IPS DF 6.9 (cell line): ENCODE measurements around the gene LHB.
"Not testable (repeated sequence)": the region's sequence is repeated elsewhere in the genome, so short reads cannot be mapped to it uniquely, and the experiment has no call there.

Experiments used
- DNase-seq: peaks from one replicate; pipeline ENCODE4 v3.0.0-alpha.2; 2013; ENCODE audit warnings: low read depth, low spot score
- H3K27ac ChIP-seq: one replicate; pipeline ENCODE4 v1.5.1; 2013; ENCODE audit warnings: low read length, control low read depth
- H3K27me3 ChIP-seq: 2 replicates; pipeline ENCODE4 v1.6.1; 2013; ENCODE audit warnings: mild to moderate bottlenecking, low read length; ENCODE audit not compliant: control insufficient read depth, insufficient read depth
- H3K36me3 ChIP-seq: 2 replicates; pipeline ENCODE4 v1.6.1; 2013; ENCODE audit warnings: low read length; ENCODE audit not compliant: control insufficient read depth, insufficient read depth
- H3K4me1 ChIP-seq: 2 replicates; pipeline ENCODE4 v1.6.1; 2013; ENCODE audit warnings: low read length; ENCODE audit not compliant: control insufficient read depth, insufficient read depth
- H3K4me3 ChIP-seq: 2 replicates; pipeline ENCODE4 v1.5.1; 2013; ENCODE audit warnings: mild to moderate bottlenecking, low read length
- H3K9me3 ChIP-seq: 2 replicates; pipeline ENCODE4 v1.6.1; 2013; ENCODE audit warnings: low read length, inconsistent platforms; ENCODE audit not compliant: control insufficient read depth, insufficient read depth
- WGBS: extraction: QIAGEN DNeasy Blood & Tissue Kit; methylation state at CpG from one replicate; pipeline ENCODE4 v1.1.7; 2013; ENCODE audit warnings: mixed read lengths, missing lambda C conversion rate; ENCODE audit not compliant: insufficient read length, insufficient coverage; 5-methylcytosine and 5-hydroxymethylcytosine counted together

LHB gene

DNA sequence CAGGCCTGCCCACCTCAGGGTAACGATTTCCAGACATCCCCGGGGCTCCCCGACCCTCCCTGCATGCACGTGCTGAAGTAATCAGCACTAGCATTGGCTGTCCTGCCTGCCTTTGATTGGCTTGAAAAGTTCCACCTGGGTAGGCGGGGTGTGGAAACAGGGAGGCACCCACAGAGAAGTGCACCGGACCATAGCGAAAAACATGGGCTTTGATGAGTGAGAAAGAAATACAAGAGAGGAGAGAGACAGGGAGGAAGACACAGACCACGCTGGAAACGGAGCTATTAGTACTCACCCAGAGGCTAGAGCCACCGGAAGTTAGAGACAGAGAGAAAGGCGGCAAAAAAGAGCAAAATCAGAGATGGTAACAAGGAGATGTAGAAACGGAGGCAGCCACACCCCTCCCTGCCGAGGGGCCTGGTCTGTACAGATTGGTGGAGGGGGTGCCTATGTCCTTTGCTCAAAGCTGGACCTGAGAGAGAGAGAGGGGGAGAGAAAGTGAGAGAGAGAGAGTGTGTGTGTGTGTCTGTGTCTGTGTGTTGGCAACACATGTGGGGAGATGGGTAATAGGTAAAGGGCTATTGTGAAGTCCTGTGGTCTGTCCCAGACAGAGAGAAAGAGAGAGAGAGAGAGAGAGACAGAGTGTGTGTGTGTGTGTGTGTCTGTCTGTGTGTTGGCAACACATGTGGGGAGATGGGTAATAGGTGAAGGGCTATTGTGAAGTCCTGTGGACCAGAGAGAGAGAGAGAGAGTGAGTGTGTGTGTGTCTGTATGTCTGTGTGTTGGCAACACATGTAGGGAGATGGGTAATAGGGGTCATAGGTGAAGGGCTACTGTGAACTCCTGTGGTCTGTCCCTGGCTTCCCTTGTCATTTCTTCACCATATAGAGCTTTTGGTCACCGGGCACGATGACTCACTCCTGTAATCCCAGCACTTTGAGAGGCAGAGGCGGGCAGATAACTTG is 4.3 kb upstream of the LHB start:
- no peaks in the 10 kb centered on the region; the same call in 1 of the 2 replicates for H3K27me3 ChIP-seq
- WGBS: no CpG with 5 or more reads among the region's 16 CpGs
- no peak for DNase-seq
- H3K4me1 ChIP-seq: peaks cover 8% of the 10 kb centered on the region
- no peaks in the 10 kb centered on the region for H3K9me3 ChIP-seq
- H3K4me3 ChIP-seq: no peak overlapping the region
- peaks cover under 1% of the 10 kb centered on the region; the same call in 1 of the 2 replicates for H3K36me3 ChIP-seq
- H3K27ac ChIP-seq: no peak overlapping the region

DNA sequence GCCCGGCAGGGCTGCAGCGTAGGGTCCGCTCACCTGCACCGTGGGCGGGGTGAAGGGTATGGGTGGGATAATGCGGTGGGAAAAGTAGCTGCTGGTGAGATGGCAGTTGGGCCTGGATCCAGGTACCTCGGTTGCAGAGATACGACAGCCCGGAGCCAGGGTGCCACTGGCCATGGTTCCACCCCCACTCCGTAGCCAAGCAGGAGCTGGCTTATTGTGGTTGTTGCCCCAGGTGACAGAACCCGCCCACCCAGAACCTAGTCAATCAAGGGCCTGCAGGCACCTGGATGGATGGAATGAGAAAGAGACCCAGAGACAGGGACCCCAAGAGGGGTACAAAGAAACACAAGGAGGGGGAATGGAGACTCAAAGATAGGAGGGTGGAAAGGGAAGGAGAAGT is 3.5 kb upstream of the LHB start:
- Histone ChIP-seq H3K27me3 (no peaks in the 10 kb centered on the region; the same call in 1 of the 2 replicates), H3K27ac (no peak overlapping the region), H3K36me3 (peaks cover 6% of the 10 kb centered on the region), H3K4me1 (peaks cover 8% of the 10 kb centered on the region), H3K9me3 (no peaks in the 10 kb centered on the region), H3K4me3 (no peak overlapping the region)
- DNase-seq: no peak
- no CpG with 5 or more reads among the region's 11 CpGs for WGBS

DNA sequence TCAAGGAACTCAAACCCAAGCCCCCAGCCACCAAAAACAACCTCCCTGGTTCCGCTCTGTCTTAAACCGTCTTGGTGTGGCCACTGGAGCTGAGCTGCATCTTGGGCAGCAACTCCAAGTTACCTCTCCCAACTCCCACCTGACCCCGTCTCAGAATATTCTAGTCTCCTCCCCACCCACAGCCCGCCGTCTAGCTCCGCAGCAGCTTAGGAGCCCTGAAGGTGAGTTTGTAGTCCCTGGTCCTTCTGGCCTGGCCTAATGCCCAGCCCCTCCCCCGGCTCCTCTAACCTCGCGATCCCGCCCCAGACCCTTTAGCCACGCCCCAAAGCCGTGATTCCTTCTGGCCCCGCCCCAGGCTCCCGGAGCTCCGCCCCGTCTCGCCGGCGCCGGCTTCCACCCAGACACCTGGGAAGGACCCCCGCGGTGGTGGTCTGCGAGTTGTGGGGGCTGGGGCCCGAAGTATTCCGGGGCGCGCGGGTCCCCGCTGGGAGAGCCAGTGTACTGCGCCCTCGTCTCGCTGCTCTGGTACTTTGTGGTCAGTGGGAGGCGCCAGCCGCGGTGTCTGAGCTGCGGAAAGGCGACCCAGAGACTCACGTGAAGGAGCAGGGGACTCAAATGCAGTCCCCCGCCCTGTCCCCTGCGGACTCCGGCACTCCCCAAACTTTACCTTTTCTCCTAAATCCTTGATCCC is 2.5 kb upstream of the LHB start:
- WGBS: no CpG with 5 or more reads among the region's 41 CpGs
- Histone ChIP-seq H3K4me3 (peak overlapping the region; percentile 7; the same call in 1 of the 2 replicates), H3K4me1 (peaks cover 8% of the 10 kb centered on the region), H3K27me3 (no peaks in the 10 kb centered on the region; the same call in 1 of the 2 replicates), H3K27ac (no peak overlapping the region), H3K36me3 (peaks cover 15% of the 10 kb centered on the region), H3K9me3 (no peaks in the 10 kb centered on the region)
- no peak for DNase-seq

DNA sequence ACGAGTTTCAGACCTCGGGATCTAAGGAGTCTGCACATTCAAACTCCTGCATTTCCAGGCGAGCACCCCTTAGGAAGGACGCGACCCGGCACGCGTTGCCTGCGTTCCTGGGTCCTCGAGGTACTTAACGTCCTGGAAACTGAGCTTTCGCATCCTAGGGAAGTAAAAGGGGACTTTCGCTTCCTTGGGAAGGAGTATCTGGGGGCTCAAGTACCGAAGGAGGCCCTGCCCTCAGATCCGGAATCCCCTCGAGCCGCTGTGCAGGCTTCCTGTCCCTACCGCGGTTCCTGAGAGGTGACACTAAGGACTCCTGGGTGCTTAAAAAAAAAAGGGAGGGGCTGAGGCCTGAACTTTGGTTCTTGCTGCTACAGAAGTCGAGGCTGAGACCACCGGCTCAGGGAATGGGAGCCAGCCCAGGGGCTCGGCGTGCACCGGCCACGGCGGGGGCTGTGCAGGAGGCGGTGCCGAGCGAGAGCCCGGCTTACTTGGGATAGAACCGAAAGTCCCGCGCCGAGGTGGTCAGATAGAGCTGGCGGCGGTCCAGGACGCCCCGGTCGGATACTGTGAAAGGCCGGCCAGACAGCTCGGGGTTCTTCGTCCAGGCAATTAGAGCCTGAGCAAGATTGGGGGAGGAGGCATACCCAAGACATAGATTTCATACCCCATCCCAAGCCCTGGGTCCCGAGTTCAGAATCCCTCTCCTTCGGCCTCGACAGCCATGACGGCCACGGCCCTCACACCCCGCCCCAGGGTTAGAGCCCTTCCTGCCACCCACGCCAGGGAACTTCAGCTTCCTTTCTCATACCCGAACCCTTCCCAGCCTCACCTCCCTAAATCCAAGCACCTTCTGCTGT is 1.7 kb upstream of the LHB start:
- H3K36me3 ChIP-seq: peaks cover 21% of the 10 kb centered on the region
- not testable (repeated sequence) for H3K27me3 ChIP-seq, H3K9me3 ChIP-seq, DNase-seq, H3K27ac ChIP-seq, H3K4me1 ChIP-seq, H3K4me3 ChIP-seq
- WGBS: no CpG with 5 or more reads among the region's 50 CpGs

DNA sequence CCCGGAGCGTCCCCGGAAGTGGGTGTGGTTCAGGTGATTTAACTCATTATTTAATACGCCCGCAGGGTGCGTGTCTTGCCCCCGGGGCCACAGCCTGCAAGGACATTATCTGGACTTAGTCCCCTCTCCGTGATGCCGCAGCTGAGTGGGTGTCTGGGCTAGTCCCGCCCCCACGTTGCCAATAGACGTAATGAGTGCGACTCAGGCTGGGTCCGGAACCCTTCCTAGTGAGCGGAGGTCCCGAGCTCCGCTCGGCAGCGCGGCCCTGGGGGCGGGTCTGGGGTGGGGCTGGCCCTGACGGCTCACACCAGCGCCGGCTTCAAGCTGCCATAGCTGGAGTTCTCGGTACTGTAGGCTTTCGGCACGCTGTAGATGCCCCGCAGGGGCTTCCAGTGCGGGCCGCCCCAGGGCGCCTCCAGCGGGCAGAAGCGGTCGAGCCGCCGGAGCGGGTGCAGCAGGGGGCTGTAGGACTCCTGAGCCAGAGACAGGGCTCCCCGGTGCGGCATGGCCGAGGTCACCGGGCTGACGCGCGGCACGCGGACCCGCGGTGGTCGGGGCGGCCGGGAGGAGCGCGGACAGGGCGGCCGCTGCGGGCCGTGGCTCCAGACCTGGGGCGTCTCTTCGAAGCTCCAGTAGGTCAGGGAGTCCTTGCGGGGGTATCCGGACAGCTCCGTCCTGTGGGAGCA is 918 bp upstream of the LHB start:
- DNase-seq: no peak
- Histone ChIP-seq H3K4me3 (peak overlapping the region; percentile 35; the same call in 1 of the 2 replicates), H3K36me3 (peaks cover 21% of the 10 kb centered on the region), H3K4me1 (peaks cover 8% of the 10 kb centered on the region), H3K27ac (no peak overlapping the region), H3K9me3 (no peaks in the 10 kb centered on the region), H3K27me3 (no peaks in the 10 kb centered on the region; the same call in 1 of the 2 replicates)
- WGBS: no CpG with 5 or more reads among the region's 62 CpGs

DNA sequence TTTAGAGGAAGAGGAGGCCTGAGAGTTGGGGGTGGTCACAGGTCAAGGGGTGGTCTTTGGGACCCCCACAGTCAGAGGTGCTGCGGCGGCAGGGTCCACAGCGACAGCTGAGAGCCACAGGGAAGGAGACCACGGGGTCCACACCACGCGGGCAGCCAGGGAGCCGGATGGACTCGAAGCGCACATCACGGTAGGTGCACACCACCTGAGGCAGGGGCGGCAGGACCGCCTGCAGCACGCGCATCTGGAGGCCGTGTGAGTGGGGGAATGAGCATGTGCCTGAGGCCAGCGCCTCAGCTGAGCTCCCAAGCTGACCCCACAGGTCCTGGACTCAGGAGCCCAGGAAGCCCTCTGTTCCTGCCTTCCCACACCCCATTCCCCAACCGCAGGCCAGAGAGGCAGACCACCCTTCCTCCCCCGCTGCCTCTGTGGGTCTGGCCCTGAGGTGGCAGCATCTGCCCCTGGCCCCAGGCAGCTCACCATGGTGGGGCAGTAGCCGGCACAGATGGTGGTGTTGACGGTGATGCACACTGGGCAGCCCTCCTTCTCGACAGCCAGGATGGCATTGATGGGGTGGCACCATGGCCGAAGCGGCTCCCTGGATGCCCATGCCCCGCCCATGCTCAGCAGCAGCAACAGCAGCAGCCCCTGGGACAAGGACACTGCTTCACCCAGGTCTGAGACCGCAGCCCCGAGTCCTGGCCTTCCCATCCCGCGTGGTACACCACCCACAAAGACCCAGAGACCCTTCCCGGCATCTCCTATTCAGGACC is 638 bp downstream of the LHB start:
- Histone ChIP-seq H3K27me3 (no peaks in the 10 kb centered on the region; the same call in 1 of the 2 replicates), H3K4me1 (peaks cover 8% of the 10 kb centered on the region), H3K36me3 (peaks cover 27% of the 10 kb centered on the region), H3K9me3 (no peaks in the 10 kb centered on the region), H3K4me3 (no peak overlapping the region), H3K27ac (no peak overlapping the region)
- no CpG with 5 or more reads among the region's 29 CpGs for WGBS
- no peak for DNase-seq

DNA sequence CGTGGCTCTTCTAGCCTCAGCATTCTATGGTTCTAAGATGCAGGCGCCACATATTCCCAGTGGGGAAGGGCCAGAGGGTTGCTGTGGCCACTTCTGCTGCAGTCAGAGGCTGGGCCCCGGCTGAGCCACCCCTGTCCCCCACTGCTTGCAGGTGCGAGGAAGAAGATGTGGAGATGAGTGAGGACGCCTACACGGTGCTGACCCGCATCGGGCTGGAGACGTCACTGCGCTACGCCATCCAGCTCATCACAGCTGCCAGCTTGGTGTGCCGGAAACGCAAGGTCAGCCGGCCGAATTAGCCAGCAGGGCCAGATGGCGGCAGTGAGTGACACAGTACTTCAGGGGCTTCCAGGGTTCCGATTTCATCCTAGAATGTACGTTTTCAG is 2.0 kb downstream of the LHB start:
- Histone ChIP-seq H3K9me3 (no peaks in the 10 kb centered on the region), H3K27ac (no peak overlapping the region), H3K36me3 (peaks cover 33% of the 10 kb centered on the region), H3K4me3 (no peak overlapping the region), H3K27me3 (no peaks in the 10 kb centered on the region; the same call in 1 of the 2 replicates), H3K4me1 (peaks cover 5% of the 10 kb centered on the region)
- DNase-seq: no peak
- no CpG with 5 or more reads among the region's 18 CpGs for WGBS

DNA sequence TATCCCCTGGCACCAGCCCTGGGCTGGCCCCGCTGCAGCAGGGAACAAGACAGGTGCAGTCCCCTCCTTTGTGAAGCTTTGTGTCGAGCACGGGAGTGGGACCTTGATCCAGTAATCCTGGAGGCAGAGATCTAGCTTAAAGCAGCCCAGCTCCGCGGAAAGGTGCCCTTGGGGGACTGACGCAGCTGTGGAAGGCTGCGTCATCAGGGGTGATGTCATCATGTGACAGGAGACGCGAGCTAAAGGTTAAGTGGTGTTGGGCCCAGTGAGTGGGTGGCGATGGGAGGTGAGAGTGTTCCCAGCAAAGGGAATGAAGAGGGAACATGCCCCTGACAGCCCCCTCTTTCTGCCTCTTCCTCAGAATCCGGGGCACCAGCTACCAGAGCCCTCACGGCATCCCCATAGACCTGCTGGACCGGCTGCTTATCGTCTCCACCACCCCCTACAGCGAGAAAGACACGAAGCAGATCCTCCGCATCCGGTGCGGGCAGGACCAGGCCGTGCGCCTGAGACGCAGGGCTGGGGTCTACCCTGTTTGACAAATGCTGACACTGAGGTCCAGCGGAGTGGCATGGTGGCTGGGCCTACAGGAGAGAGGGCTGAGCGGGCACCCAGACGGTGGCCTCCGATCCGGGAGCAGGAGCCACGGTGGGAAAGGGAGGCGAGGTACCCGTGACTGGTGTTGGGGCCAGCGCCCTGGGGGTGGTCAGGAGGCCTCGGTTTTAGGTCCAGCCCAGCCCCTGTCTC is 2.6 kb downstream of the LHB start:
- Histone ChIP-seq H3K27ac (no peak overlapping the region), H3K4me1 (peaks cover 5% of the 10 kb centered on the region), H3K27me3 (no peaks in the 10 kb centered on the region; the same call in 1 of the 2 replicates), H3K4me3 (no peak overlapping the region), H3K9me3 (no peaks in the 10 kb centered on the region), H3K36me3 (peaks cover 38% of the 10 kb centered on the region)
- WGBS: no CpG with 5 or more reads among the region's 32 CpGs
- no peak for DNase-seq

DNA sequence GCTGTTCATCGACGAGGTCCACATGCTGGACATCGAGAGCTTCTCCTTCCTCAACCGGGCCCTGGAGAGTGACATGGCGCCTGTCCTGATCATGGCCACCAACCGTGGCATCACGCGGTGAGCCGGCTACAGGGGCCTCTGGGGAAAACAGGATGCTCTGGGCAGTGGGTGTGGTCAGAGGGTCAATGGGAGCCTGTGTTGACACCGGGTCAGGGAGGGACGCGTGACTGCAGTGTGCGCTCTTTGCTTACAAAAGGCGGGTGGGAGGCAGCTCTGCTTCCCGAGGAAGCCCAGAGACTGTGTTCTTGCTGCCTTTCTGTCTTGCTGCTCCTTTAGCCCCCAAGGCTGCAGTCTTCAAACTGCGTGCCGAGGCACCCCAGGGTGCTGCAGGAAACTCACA is 5.7 kb downstream of the LHB start:
- no peak for DNase-seq
- no peak overlapping the region for H3K4me3 ChIP-seq
- H3K27me3 ChIP-seq: no peaks in the 10 kb centered on the region
- no peaks in the 10 kb centered on the region for H3K4me1 ChIP-seq
- no CpG with 5 or more reads among the region's 17 CpGs for WGBS
- no peaks in the 10 kb centered on the region for H3K9me3 ChIP-seq
- H3K36me3 ChIP-seq: peaks cover 49% of the 10 kb centered on the region
- no peak overlapping the region for H3K27ac ChIP-seq
